ENCODE data around the gene BANP.
"Not testable (repeated sequence)": the region's sequence is repeated elsewhere in the genome, so short reads cannot be mapped to it uniquely, and the experiment has no call there.

- not testable (repeated sequence) for TF ChIP-seq CTCF (IDR thresholded peaks at IDR 0.05; ENCODE audit: borderline replicate concordance, extremely low read depth, low read length, poor library complexity, severe bottlenecking); EZH2 (IDR thresholded peaks at IDR 0.05; ENCODE audit: borderline replicate concordance, low read depth, low read length, severe bottlenecking)
Observed at GRCh38 chr16:88092791-88093555, 141.7 kb downstream of the BANP start.
